ENCODE results near the gene EEF2. TPM values are rescaled to one million over a fixed set of nuclear protein-coding genes. Genes with fewer than 3 reads are reported as not detected.
A peak's percentile ranks its signal among the peaks of the same experiment; 100 is the strongest.
"Not testable (repeated sequence)": the region's sequence is repeated elsewhere in the genome, so short reads cannot be mapped to it uniquely, and the experiment has no call there.

Gene EEF2
- total and polyA plus RNA-seq, 2 experiments from 2014 or later = 316 to 2,849 TPM

GRCh38 chr19:3963458-3964255 is 21.6 kb downstream of the EEF2 start:
- Histone ChIP-seq H3K4me1 (ENCODE audit: low read depth) (peaks cover 10% of the 10 kb centered on the region), H3K36me3 (peaks cover 74% of the 10 kb centered on the region), H3K9me3 (ENCODE audit: low read depth) (no peaks in the 10 kb centered on the region), H3K27ac (no peak overlapping the region), H3K4me3 (no peak overlapping the region), H3K27me3 (no peaks in the 10 kb centered on the region)
- TF ChIP-seq, protein P1, sequence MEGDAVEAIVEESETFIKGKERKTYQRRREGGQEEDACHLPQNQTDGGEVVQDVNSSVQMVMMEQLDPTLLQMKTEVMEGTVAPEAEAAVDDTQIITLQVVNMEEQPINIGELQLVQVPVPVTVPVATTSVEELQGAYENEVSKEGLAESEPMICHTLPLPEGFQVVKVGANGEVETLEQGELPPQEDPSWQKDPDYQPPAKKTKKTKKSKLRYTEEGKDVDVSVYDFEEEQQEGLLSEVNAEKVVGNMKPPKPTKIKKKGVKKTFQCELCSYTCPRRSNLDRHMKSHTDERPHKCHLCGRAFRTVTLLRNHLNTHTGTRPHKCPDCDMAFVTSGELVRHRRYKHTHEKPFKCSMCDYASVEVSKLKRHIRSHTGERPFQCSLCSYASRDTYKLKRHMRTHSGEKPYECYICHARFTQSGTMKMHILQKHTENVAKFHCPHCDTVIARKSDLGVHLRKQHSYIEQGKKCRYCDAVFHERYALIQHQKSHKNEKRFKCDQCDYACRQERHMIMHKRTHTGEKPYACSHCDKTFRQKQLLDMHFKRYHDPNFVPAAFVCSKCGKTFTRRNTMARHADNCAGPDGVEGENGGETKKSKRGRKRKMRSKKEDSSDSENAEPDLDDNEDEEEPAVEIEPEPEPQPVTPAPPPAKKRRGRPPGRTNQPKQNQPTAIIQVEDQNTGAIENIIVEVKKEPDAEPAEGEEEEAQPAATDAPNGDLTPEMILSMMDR (IDR thresholded peaks at IDR 0.05; ENCODE audit: low read depth, low read length) = no peak
- DNase-seq (ENCODE audit: low read depth in 1 of 2, low spot score in 1 of 2) = no peak

DNA sequence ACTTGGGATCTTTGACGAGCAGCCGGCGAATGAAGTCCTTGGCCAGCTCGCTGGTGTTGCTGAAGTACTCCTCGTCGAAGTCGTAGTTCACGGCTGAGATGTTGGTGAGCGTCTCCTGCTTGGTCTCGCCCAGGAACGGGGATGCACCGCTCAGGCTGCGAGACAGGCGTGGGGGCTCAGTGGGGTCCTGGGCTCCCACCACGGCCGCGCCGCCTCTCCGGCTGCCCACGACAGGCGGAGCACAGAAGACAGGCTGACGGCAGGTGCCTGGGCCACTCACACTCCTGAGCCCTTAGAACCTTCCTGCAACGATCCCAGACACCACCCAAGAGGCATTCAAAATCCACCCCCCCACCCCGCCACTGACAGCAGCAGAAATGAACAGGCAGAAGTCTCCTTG is 24.3 kb downstream of the EEF2 start:
- Histone ChIP-seq H3K4me1 (ENCODE audit: low read depth) (no peaks in the 10 kb centered on the region), H3K9me3 (ENCODE audit: low read depth) (no peaks in the 10 kb centered on the region), H3K4me3 (no peak overlapping the region), H3K27me3 (no peaks in the 10 kb centered on the region), H3K36me3 (peaks cover 61% of the 10 kb centered on the region), H3K27ac (peak overlapping the region; percentile 62)
- DNase-seq (ENCODE audit: low read depth in 1 of 2, low spot score in 1 of 2) = no peak
- TF ChIP-seq, protein P1 (IDR thresholded peaks at IDR 0.05; ENCODE audit: low read depth, low read length) = no peak

GRCh38 chr19:3959766-3960131 is 25.5 kb downstream of the EEF2 start:
- DNase-seq (ENCODE audit: low read depth in 1 of 2, low spot score in 1 of 2) = no peak
- Histone ChIP-seq H3K9me3 (ENCODE audit: low read depth) (no peaks in the 10 kb centered on the region), H3K4me3 (no peak overlapping the region), H3K4me1 (ENCODE audit: low read depth) (no peaks in the 10 kb centered on the region), H3K27ac (no peak overlapping the region), H3K27me3 (no peaks in the 10 kb centered on the region), H3K36me3 (peaks cover 55% of the 10 kb centered on the region)
- TF ChIP-seq, protein P1 (IDR thresholded peaks at IDR 0.05; ENCODE audit: low read depth, low read length) = no peak

DNA sequence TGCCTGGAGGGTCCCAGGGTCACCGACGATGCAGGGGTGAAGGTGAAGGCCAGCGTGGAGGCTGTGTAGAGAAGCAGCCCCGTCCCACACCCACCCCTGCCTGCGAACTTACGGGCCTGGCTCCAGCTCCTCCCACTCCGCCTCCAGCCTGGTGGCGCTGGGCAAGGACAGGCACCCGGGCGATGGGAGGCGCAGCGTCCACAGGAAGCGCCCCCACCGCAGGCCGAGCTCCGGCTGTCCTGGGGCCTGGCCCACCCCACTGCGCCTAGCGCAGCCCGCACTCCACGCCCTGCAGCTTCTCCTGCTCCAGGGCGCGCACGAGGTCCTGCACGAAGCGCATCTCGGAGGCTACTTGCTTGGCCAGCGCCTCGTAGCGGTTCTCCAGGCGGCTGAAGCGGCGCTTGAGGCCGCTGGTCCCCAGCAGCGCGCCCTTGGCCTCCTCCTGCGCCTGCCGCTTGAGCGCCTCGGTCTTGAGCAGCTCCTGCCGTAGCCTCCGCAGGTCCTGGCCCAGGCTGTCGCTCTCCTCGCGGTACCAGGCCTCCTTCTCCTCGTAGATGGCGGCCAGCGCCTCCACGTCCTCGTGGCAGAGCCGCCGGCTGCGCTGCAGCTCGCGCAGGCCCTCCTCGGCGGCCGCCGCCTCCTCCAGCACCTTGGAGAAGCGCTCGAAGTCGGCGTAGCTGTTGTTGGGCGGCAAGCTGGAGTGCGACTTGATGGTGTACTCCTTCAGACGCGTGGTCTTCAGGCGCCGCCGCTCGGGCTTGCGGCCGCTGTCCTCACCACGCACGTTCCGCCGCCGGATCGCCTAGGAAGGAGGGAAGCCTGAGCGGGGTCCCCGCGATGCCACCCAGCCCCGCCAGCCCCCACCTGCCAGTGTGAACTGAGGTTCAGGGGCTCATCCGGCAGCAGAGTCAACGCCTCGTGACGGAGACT is 26.2 kb downstream of the EEF2 start:
- TF ChIP-seq, protein P1 (IDR thresholded peaks at IDR 0.05; ENCODE audit: low read depth, low read length) = no peak
- peaks cover 54% of the 10 kb centered on the region for H3K36me3 ChIP-seq

GRCh38 chr19:3955688-3956087 is 29.6 kb downstream of the EEF2 start:
- TF ChIP-seq, protein P1 (IDR thresholded peaks at IDR 0.05; ENCODE audit: low read depth, low read length) = no peak
- DNase-seq (ENCODE audit: low read depth in 1 of 2, low spot score in 1 of 2) = no peak

More for the DNA sequence above, 26.2 kb downstream of the EEF2 start:
- H3K27ac ChIP-seq = no peak overlapping the region
- H3K4me1 ChIP-seq (ENCODE audit: low read depth) = no peaks in the 10 kb centered on the region
- no peaks in the 10 kb centered on the region for H3K9me3 ChIP-seq (ENCODE audit: low read depth)
- no peak overlapping the region for H3K4me3 ChIP-seq
- no peaks in the 10 kb centered on the region for H3K27me3 ChIP-seq
- DNase-seq (ENCODE audit: low read depth in 1 of 2, low spot score in 1 of 2) = no peak

DNA sequence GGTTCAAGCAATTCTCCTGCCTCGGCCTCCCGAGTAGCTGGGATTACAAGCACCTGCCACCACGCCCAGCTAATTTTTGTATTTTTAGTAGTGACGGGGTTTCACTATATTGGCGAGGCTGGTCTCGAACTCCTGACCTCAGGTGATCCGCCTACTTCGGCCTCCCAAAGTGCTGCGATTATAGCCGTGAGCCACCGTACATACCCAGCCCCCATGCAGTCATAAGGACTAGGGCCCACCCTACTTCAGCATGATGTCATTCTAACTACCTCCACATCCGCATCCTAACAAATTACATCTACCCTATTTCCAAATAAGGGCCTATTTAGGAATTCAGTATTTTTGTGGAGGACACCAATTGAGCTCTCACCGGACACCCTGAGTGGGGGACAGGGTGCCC is 30.0 kb downstream of the EEF2 start:
- H3K27ac ChIP-seq; DNase-seq (ENCODE audit: low read depth in 1 of 2, low spot score in 1 of 2); H3K9me3 ChIP-seq (ENCODE audit: low read depth); H3K27me3 ChIP-seq; H3K4me3 ChIP-seq: not testable (repeated sequence)
- H3K36me3 ChIP-seq = peaks cover 21% of the 10 kb centered on the region
- peaks cover 16% of the 10 kb centered on the region for H3K4me1 ChIP-seq (ENCODE audit: low read depth)

More at GRCh38 chr19:3955688-3956087, 29.6 kb downstream of the EEF2 start:
- Histone ChIP-seq H3K9me3 (ENCODE audit: low read depth) (no peaks in the 10 kb centered on the region), H3K4me1 (ENCODE audit: low read depth) (peaks cover 12% of the 10 kb centered on the region), H3K27me3 (no peaks in the 10 kb centered on the region), H3K36me3 (peaks cover 23% of the 10 kb centered on the region), H3K27ac (peak overlapping the region; percentile 17), H3K4me3 (no peak overlapping the region)
